Measurements from ENCODE around the gene MERTK.
"Not testable (repeated sequence)": the region's sequence is repeated elsewhere in the genome, so short reads cannot be mapped to it uniquely, and the experiment has no call there.

MERTK gene

GRCh38 chr2:112008910-112009485, 110.6 kb downstream of the MERTK start:
- no peak for DNase-seq (ENCODE audit: low spot score)

- DNase-seq (ENCODE audit: low spot score) = no peak
Measured at GRCh38 chr2:112010751-112011150, 112.3 kb downstream of the MERTK start.

- no peak for DNase-seq (ENCODE audit: low spot score)
Measured at GRCh38 chr2:112012556-112012955, 114.1 kb downstream of the MERTK start.

- no peak for DNase-seq (ENCODE audit: low spot score)
Measured at GRCh38 chr2:112018846-112019245, 120.4 kb downstream of the MERTK start.

- DNase-seq (ENCODE audit: low spot score) = no peak
Measured at GRCh38 chr2:112019569-112019982, 121.2 kb downstream of the MERTK start.

GRCh38 chr2:112020561-112020960, 122.2 kb downstream of the MERTK start:
- DNase-seq (ENCODE audit: low spot score) = no peak

- DNase-seq (ENCODE audit: low spot score) = no peak
Measured at GRCh38 chr2:112021290-112021689, 122.9 kb downstream of the MERTK start.

GRCh38 chr2:112021781-112022231, 123.4 kb downstream of the MERTK start:
- no peak for DNase-seq (ENCODE audit: low spot score)

GRCh38 chr2:112023707-112024106, 125.3 kb downstream of the MERTK start:
- DNase-seq (ENCODE audit: low spot score) = no peak

GRCh38 chr2:112024231-112024630, 125.8 kb downstream of the MERTK start:
- DNase-seq (ENCODE audit: low spot score) = no peak

GRCh38 chr2:112024896-112025491, 126.6 kb downstream of the MERTK start:
- no peak for DNase-seq (ENCODE audit: low spot score)

GRCh38 chr2:112026509-112026908, 128.1 kb downstream of the MERTK start:
- DNase-seq (ENCODE audit: low spot score) = no peak

GRCh38 chr2:112027767-112028166, 129.4 kb downstream of the MERTK start:
- DNase-seq (ENCODE audit: low spot score) = no peak

GRCh38 chr2:112029164-112029563, 130.8 kb downstream of the MERTK start:
- DNase-seq (ENCODE audit: low spot score) = no peak

GRCh38 chr2:112031473-112032223, 133.2 kb downstream of the MERTK start:
- no peak for DNase-seq (ENCODE audit: low spot score)

GRCh38 chr2:112032224-112032586, 133.8 kb downstream of the MERTK start:
- DNase-seq (ENCODE audit: low spot score) = no peak

GRCh38 chr2:112032689-112033465, 134.5 kb downstream of the MERTK start:
- DNase-seq (ENCODE audit: low spot score) = peak; percentile 37

GRCh38 chr2:112033600-112033999, 135.2 kb downstream of the MERTK start:
- no peak for DNase-seq (ENCODE audit: low spot score)

- DNase-seq (ENCODE audit: low spot score) = no peak
Measured at GRCh38 chr2:112034924-112035323, 136.5 kb downstream of the MERTK start.

GRCh38 chr2:112035786-112036185, 137.4 kb downstream of the MERTK start:
- DNase-seq (ENCODE audit: low spot score) = no peak

GRCh38 chr2:112039556-112039955, 141.1 kb downstream of the MERTK start:
- not testable (repeated sequence) for DNase-seq (ENCODE audit: low spot score)

- not testable (repeated sequence) for DNase-seq (ENCODE audit: low spot score)
Measured at GRCh38 chr2:112040066-112040465, 141.7 kb downstream of the MERTK start.

- DNase-seq (ENCODE audit: low spot score) = not testable (repeated sequence)
Measured at GRCh38 chr2:112041460-112041859, 143.1 kb downstream of the MERTK start.
